GM13976 (cell line): ENCODE data around the gene OSBP2.

Experiments used
- DNase-seq: peaks from one replicate; pipeline ENCODE4 v3.0.0; 2012; ENCODE audit warnings: low spot score
- CTCF ChIP-seq: IDR thresholded peaks from 2 replicates; pipeline ENCODE4 v1.5.1; 2012; ENCODE audit warnings: borderline replicate concordance, mild to moderate bottlenecking; ENCODE audit not compliant: insufficient read depth; ENCODE audit errors: extremely low read depth, missing control alignments, control extremely low read depth
- in situ Hi-C: fragments of 300-500 bp; cut with MboI; formaldehyde crosslinking; loops from one replicate; pipeline ENCODE4 v1.12.0; 2022; ENCODE audit warnings: low sequenced_read_pairs, mixed read lengths, inconsistent platforms; ENCODE audit not compliant: unreplicated experiment

OSBP2 gene

GRCh38 chr22:30665266-30665665, 29.4 kb upstream of the OSBP2 start:
- no peak for TF ChIP-seq CTCF
- DNase-seq = no peak
- in situ Hi-C loops = no loop called here

GRCh38 chr22:30665786-30666185, 28.9 kb upstream of the OSBP2 start:
- DNase-seq = no peak
- in situ Hi-C loops = no loop called here
- no peak for TF ChIP-seq CTCF

GRCh38 chr22:30667107-30667493, 27.6 kb upstream of the OSBP2 start:
- no peak for TF ChIP-seq CTCF
- in situ Hi-C loops = no loop called here
- no peak for DNase-seq

- peak; percentile 99 for DNase-seq
- peak; percentile 3 for TF ChIP-seq CTCF
- in situ Hi-C loops = no loop called here
These were observed 26.9 kb upstream of the OSBP2 start, which contains the start of gene DUSP18 for GRCh38 chr22:30667494-30668385. TSS of gene DUSP18 (minus strand) at chr22:30667875. CDS start at chr22:30664003, 3,872 bp downstream.

GRCh38 chr22:30668386-30668710, 26.3 kb upstream of the OSBP2 start:
- in situ Hi-C loops = no loop called here
- no peak for DNase-seq
- TF ChIP-seq CTCF = no peak

GRCh38 chr22:30671071-30671470, 23.6 kb upstream of the OSBP2 start:
- in situ Hi-C loops = no loop called here
- no peak for DNase-seq
- no peak for TF ChIP-seq CTCF

- in situ Hi-C loops = no loop called here
- no peak for TF ChIP-seq CTCF
- DNase-seq = no peak
These were observed 21.5 kb upstream of the OSBP2 start for GRCh38 chr22:30673136-30673535.
